Stimulated activated CD8-positive, alpha-beta memory T cell treated with anti-CD3 and anti-CD28 coated beads, Interleukin-7, amount 100 ng/mL, for 1 hour (primary cell): ENCODE measurements around the gene CDC14B.

ENCODE experiments used
- DNase-seq, 2 donors: peaks; one replicate each; pipeline ENCODE4 v3.0.0-alpha.2; 2020; ENCODE audit warnings: low read depth in 2 of 2

CDC14B gene

GRCh38 chr9:96485280-96485679 lies 134.4 kb downstream of the CDC14B start:
- no peak for DNase-seq

- DNase-seq: no peak
Observed at GRCh38 chr9:96484521-96484931, 135.1 kb downstream of the CDC14B start.

- DNase-seq: no peak
Observed at GRCh38 chr9:96483733-96484390, 135.8 kb downstream of the CDC14B start.

GRCh38 chr9:96483197-96483596 lies 136.4 kb downstream of the CDC14B start:
- no peak for DNase-seq

DNA sequence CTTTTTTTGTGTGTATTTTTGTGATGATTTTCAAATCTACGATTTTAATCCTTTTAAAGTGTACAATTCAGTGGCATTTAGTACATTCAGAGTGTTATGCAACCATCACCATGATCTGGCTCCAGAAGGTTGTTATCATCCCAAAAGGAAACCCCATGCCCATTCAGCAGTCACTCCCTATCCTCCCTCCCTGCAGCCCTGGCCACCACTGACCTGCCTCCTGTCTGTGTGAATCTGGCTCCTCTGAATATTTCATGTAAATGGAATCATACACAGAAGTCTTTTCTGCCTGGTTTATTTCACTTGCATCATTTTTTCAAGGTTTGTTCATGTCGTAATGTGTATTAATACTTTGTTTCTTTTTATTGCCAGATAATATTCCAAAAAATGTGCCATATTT lies 137.2 kb downstream of the CDC14B start:
- DNase-seq: no peak

DNA sequence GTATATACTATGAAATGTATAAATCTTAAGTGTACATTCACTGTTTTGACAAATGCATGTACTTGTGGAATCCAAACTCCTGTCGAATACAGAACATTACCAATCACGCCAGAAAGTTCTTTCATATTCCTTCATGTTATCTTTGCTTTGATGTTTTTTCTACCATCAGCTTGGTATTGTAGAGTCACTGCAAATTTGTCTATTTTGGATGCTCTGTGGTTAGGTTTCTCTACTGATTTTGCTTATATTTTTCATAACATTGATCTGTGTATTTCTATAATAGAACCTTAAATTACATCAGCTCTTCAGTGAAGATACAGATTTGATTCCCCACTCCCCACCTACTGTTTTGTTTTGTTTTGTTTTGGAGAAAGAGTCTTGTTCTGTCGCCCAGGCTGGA lies 138.9 kb downstream of the CDC14B start:
- DNase-seq: no peak

GRCh38 chr9:96478829-96479371 lies 140.7 kb downstream of the CDC14B start:
- no peak for DNase-seq

DNA sequence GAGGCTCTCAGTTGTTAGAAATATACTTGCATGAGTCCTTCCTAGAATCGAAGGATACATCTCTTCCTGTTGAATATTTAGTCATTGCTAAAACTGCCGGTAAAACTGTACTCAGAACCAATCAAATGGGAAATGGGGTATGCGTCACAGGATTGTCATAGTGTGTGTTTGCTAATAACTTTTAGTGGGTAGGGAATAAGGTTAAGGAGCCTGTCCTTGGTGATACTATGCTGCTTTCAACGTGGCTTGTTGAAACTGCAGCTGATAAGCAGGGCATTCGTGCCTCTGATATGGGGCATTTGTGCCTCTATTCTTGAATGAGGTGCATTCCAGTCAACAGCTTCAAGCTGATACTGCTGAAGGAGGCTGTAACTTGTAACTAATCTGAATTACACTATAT lies 143.1 kb downstream of the CDC14B start:
- DNase-seq: no peak

- DNase-seq: no peak
Observed at GRCh38 chr9:96476013-96476412, 143.6 kb downstream of the CDC14B start.

GRCh38 chr9:96467784-96468183 lies 151.9 kb downstream of the CDC14B start:
- no peak for DNase-seq

GRCh38 chr9:96464426-96464825 lies 155.2 kb downstream of the CDC14B start:
- DNase-seq: no peak

- no peak for DNase-seq
Observed at GRCh38 chr9:96462541-96462940, 157.1 kb downstream of the CDC14B start.

- DNase-seq: no peak
Observed at GRCh38 chr9:96461336-96461735, 158.3 kb downstream of the CDC14B start.

GRCh38 chr9:96460882-96461281 lies 158.8 kb downstream of the CDC14B start:
- no peak for DNase-seq

- no peak for DNase-seq
Observed at GRCh38 chr9:96460470-96460869, 159.2 kb downstream of the CDC14B start.

DNA sequence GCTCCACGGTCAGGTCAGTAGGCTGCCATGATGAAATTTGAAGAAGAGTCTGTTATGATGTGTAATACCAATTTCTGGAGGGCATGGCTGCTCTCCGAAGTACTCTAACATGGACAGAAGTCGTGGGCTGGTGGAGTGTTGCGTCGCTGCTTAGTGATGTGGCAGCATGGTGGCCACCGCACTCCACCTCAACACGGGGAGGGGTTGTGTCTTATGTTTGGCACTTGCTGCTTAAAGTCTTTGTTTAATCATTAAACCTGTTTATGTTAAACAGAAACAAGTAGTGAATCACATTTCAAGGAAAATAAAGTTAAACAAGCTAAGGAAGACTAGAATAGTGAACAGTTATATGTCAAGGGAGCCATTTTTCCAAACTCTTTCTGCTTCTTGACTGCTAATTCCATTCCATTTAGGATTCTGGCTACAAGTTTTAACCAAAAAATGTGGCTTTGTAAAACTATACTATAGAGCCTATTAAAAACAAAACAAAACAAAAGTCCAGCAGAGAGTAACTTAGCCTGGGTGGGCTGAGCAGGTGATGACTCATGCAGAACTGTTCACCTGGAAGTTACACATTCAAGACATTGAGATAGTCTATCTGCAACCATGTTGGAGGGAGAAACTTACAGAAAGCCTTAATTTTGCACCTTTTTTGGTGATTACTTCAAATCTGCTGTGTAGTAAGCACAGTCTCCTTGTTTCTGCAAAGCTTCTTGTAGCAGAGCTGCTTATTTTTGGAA lies 160.2 kb downstream of the CDC14B start:
- DNase-seq: no peak

GRCh38 chr9:96458226-96458625 lies 161.4 kb downstream of the CDC14B start:
- no peak for DNase-seq

GRCh38 chr9:96457266-96457665 lies 162.4 kb downstream of the CDC14B start:
- DNase-seq: no peak

- DNase-seq: no peak
Observed at GRCh38 chr9:96453625-96454024, 166.0 kb downstream of the CDC14B start.

DNA sequence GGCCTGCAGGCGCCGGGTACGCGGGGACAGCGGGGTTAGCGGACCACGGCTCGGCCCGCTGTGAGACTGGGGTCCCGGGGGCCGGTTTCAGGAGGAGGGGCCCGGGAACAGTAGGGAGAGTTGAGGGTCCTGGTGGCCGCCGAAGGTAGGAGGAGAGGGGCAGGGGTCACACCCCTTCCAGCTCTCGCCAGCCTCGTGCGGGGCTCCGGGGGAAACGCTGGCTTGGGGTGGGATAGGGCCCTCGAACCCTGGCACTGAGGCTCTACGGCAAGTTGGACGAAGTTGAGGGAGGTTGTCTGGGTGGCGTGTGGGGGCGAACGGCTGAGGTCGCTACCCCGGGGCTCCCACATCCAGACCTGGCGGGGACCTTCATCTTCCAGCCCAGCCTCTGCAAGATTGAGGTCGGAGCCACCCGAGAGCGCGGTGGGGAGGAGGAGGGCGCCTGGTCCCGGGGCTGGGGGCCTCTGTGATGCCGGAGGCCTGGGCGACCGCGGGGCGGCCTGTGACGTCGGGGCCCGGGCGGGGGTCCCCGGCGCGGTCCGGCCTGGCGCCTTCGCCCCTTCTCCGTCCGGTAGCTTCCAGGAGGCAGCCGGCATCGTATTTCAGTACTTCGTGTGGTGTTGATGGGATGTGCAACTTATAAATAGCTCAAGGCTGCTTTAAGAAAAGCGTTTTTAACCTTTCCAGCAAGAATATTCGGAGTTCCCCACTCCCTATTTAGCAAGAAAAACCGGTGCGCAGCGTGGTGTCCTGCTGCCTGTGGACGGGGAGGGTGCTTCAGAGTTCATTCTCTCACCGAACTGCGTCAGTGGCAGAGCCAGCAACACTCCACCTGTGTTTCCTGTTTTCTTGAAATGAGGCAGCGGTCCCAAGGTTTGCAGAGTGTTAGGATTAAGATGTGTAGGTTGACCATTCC lies 168.8 kb downstream of the CDC14B start:
- no peak for DNase-seq
